Activated naive CD4-positive, alpha-beta T cell treated with anti-CD3 and anti-CD28 coated beads, Interleukin-2, amount 50 U/mL, for 72 hours (primary cell): ENCODE results near the gene GRK6. TPM values are rescaled to one million over a fixed set of nuclear protein-coding genes. Genes with fewer than 3 reads are reported as not detected.

Experiments used
- ATAC-seq, 2 donors: fragments of 150-1000 bp; cut with Tn5 transposase; 2 replicates each; pipeline ENCODE4 v1.10.0; 2021; ENCODE audit warnings: mild to moderate bottlenecking in 2 of 2, moderate library complexity in 2 of 2
- DNase-seq, 2 donors: peaks; one replicate each; pipeline ENCODE4 v3.0.0; 2021 to 2022; ENCODE audit warnings: low spot score in 2 of 2
- H3K27ac Mint-ChIP-seq, 2 donors: one replicate each; pipeline ENCODE4 v1.8.0; 2022; ENCODE audit warnings: mild to moderate bottlenecking in 2 of 2, mixed read lengths in 2 of 2
- H3K36me3 Mint-ChIP-seq, 2 donors: one replicate each; pipeline ENCODE4 v1.8.0; 2022; ENCODE audit warnings: mixed read lengths in 2 of 2
- H3K9me3 Mint-ChIP-seq, 2 donors: one replicate each; pipeline ENCODE4 v1.8.0; 2022; ENCODE audit warnings: mixed read lengths in 2 of 2
- total RNA-seq, 2 donors: library from RNA; stranded (reverse); gene quantifications; one replicate each; pipeline ENCODE4 v1.2.3, GENCODE V29; 2022

Gene GRK6
- total RNA-seq = 100 to 1,000 TPM; 104 to 125 TPM

GRCh38 chr5:177426566-177427210 is at the start of gene GRK6:
Gene GRK6, plus strand, starts transcription at chr5:177426676. Its CDS starts 170 bp downstream, at chr5:177426846.
- H3K9me3 Mint-ChIP-seq = no peaks in the 10 kb centered on the region
- peak within 1 kb of the TSS; percentile 85 to 96 for H3K27ac Mint-ChIP-seq
- peaks cover 21 to 23% of the 10 kb centered on the region in 2 donors for H3K36me3 Mint-ChIP-seq
- peak in 1 of 2 donors; percentile 67 for DNase-seq
- peak in 1 of 2 donors; percentile 69 for ATAC-seq

GRCh38 chr5:177377851-177378776 is 48.4 kb upstream of the GRK6 start:
- Mint-ChIP-seq H3K36me3 (peaks cover 0 to 6% of the 10 kb centered on the region in 2 donors), H3K9me3 (no peaks in the 10 kb centered on the region), H3K27ac (peak overlapping the region; percentile 65 to 68)
- ATAC-seq (no peak), DNase-seq (no peak)

- Mint-ChIP-seq H3K9me3 (no peaks in the 10 kb centered on the region), H3K27ac (peak overlapping the region; percentile 31 to 75), H3K36me3 (no peaks in the 10 kb centered on the region)
- ATAC-seq (peak; percentile 84 to 99), DNase-seq (peak in 1 of 2 donors; percentile 60)
These were observed 47.3 kb upstream of the GRK6 start for GRCh38 chr5:177378884-177379883.

GRCh38 chr5:177380805-177381126 is 45.7 kb upstream of the GRK6 start:
- ATAC-seq = no peak
- Mint-ChIP-seq H3K36me3 (no peaks in the 10 kb centered on the region), H3K9me3 (no peaks in the 10 kb centered on the region), H3K27ac (no peak overlapping the region)
- DNase-seq = no peak

GRCh38 chr5:177382423-177383029 is 44.0 kb upstream of the GRK6 start:
- DNase-seq (peak in 1 of 2 donors; percentile 41), ATAC-seq (peak; percentile 34 to 51)
- Mint-ChIP-seq H3K36me3 (no peaks in the 10 kb centered on the region), H3K9me3 (no peaks in the 10 kb centered on the region), H3K27ac (peak overlapping the region; percentile 55 to 68)

GRCh38 chr5:177383181-177383580 is 43.3 kb upstream of the GRK6 start:
- no peaks in the 10 kb centered on the region for H3K9me3 Mint-ChIP-seq
- ATAC-seq (no peak), DNase-seq (no peak)
- H3K36me3 Mint-ChIP-seq = no peaks in the 10 kb centered on the region
- peak overlapping the region in 1 of 2 donors; percentile 55 for H3K27ac Mint-ChIP-seq

GRCh38 chr5:177384134-177384533 is 42.3 kb upstream of the GRK6 start, which contains the start of gene SLC34A1:
Gene SLC34A1, plus strand, starts transcription at chr5:177384434. Its CDS starts 1,308 bp downstream, at chr5:177385742.
- Mint-ChIP-seq H3K9me3 (no peaks in the 10 kb centered on the region), H3K36me3 (no peaks in the 10 kb centered on the region), H3K27ac (peak within 1 kb of the TSS; percentile 51 to 55)
- ATAC-seq (no peak), DNase-seq (no peak)

- no peak for DNase-seq
- ATAC-seq = no peak
- no peaks in the 10 kb centered on the region for H3K9me3 Mint-ChIP-seq
- H3K36me3 Mint-ChIP-seq = no peaks in the 10 kb centered on the region
- no peak overlapping the region for H3K27ac Mint-ChIP-seq
These were observed 40.8 kb upstream of the GRK6 start for GRCh38 chr5:177385720-177386119.

GRCh38 chr5:177386542-177386941 is 39.9 kb upstream of the GRK6 start:
- Mint-ChIP-seq H3K36me3 (no peaks in the 10 kb centered on the region), H3K27ac (no peak overlapping the region), H3K9me3 (no peaks in the 10 kb centered on the region)
- no peak for DNase-seq
- no peak for ATAC-seq

- no peaks in the 10 kb centered on the region for H3K9me3 Mint-ChIP-seq
- DNase-seq (no peak), ATAC-seq (no peak)
- H3K36me3 Mint-ChIP-seq = no peaks in the 10 kb centered on the region
- H3K27ac Mint-ChIP-seq = no peak overlapping the region
These were observed 39.1 kb upstream of the GRK6 start for GRCh38 chr5:177387405-177387804.

- DNase-seq (no peak), ATAC-seq (no peak)
- no peaks in the 10 kb centered on the region for H3K9me3 Mint-ChIP-seq
- H3K36me3 Mint-ChIP-seq = no peaks in the 10 kb centered on the region
- peak overlapping the region; percentile 30 to 78 for H3K27ac Mint-ChIP-seq
These were observed 37.9 kb upstream of the GRK6 start for GRCh38 chr5:177388521-177389052.

GRCh38 chr5:177389241-177390169 is 37.0 kb upstream of the GRK6 start:
- no peaks in the 10 kb centered on the region for H3K9me3 Mint-ChIP-seq
- DNase-seq (peak; percentile 61 to 64), ATAC-seq (peak; percentile 81 to 88)
- H3K27ac Mint-ChIP-seq = peak overlapping the region; percentile 70 to 78
- H3K36me3 Mint-ChIP-seq = no peaks in the 10 kb centered on the region

GRCh38 chr5:177390363-177391300 is 35.8 kb upstream of the GRK6 start:
- peak overlapping the region; percentile 19 to 78 for H3K27ac Mint-ChIP-seq
- peak; percentile 61 to 67 for ATAC-seq
- no peaks in the 10 kb centered on the region for H3K9me3 Mint-ChIP-seq
- DNase-seq = peak; percentile 86 to 93
- H3K36me3 Mint-ChIP-seq = no peaks in the 10 kb centered on the region

GRCh38 chr5:177392765-177393164 is 33.7 kb upstream of the GRK6 start:
- Mint-ChIP-seq H3K36me3 (no peaks in the 10 kb centered on the region), H3K27ac (no peak overlapping the region)
- no peak for ATAC-seq

More at GRCh38 chr5:177392765-177393164, 33.7 kb upstream of the GRK6 start:
- no peak for DNase-seq
- no peaks in the 10 kb centered on the region for H3K9me3 Mint-ChIP-seq
